HG03442 (cell line): ENCODE measurements around the gene GUF1.

ENCODE experiments used
- ATAC-seq: cut with Tn5 transposase; IDR thresholded peaks from one replicate; pipeline ENCODE4 v1.9.1; 2021; ENCODE audit warnings: mild to moderate bottlenecking, moderate library complexity; ENCODE audit not compliant: unreplicated experiment

Gene GUF1

GRCh38 chr4:44678094-44679041 lies at the start of gene GUF1:
Gene GUF1, plus strand, starts transcription at chr4:44678420. Its CDS starts 203 bp downstream, at chr4:44678623.
- ATAC-seq, result peak; percentile 95

GRCh38 chr4:44629280-44629866 lies 48.8 kb upstream of the GUF1 start:
- peak; percentile 93 for ATAC-seq

DNA sequence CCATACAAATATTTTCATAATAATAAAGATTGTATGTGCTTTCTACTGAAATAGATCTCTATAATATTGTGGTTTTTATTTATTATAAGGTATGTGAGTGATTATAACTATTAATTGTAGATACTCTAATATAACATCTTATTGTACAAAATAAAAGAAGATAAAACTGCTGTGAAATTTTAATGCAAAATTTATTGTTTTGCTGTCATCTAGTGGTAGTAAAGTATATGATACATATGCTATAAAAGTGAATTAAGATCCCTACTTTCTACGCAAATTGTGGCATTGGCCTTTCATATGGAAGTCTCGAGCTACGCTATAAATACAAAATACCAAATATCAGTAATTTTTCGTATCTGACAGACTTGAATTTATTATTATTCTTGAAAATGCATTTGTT lies 46.1 kb upstream of the GUF1 start:
- ATAC-seq, result no peak

GRCh38 chr4:44632733-44633132 lies 45.5 kb upstream of the GUF1 start:
- no peak for ATAC-seq

DNA sequence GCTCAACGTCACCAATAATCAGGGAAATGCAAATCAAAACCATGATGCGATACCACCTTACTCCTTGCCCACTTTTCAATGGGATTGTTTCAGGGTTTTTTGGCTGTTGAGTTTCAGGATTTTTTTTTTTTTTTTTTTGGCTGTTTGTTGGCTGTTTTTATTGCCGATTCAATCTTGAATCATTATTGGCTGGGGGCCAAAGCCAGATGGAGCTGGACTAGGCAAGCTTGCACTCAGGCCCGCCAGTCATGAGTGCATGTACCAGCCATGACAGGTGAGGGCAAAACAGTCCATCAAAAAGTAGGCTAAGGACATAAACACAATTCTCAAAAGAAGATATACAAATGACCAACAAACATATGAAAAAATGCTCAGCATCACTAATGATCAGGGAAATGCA lies 40.1 kb upstream of the GUF1 start:
- no peak for ATAC-seq

- no peak for ATAC-seq
These were observed 32.1 kb upstream of the GUF1 start for GRCh38 chr4:44646151-44646550.

DNA sequence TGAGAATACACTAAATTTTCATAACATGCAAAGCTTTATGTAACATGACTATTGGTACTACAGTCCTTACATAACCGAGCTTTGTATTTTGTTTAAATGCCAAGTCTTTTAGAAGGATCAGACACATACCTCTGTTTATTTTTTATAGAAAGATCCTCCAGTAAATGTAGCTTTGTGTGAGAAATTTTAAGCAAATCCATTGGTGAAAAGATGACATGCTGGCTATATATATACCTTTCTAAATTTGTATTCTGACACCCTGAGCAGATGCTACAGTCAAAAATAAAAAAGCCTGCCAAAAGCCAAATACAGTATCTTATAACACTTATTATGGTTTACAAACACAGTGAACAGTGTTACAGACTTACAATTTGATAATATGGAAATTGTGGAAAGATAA lies 26.8 kb upstream of the GUF1 start, which contains the start of gene YIPF7:
Gene YIPF7 (minus strand): TSS at position 201 of the 400 bp plus-strand sequence. CDS start 1,525 bp downstream, outside the sequence.
- no peak for ATAC-seq

DNA sequence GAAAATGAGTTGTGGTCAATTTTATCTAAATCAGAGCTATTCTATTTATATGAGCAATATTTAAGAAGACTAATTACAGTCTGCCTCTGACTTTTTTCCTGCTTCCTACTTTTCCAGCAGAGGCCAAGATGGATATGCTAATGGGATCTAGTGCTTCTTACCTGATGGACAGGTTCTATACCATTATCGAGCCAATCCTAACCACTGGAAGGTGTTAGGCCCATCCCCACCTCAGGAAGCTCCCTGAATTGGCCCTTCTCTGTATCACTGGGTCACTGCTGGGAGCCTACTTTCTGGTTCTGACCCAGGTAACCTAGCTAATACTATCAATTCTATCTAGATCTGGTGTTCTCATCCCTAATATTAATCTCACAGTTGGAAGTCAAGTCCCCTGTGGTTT lies 26.2 kb upstream of the GUF1 start:
- no peak for ATAC-seq

- no peak for ATAC-seq
These were observed 17.8 kb upstream of the GUF1 start for GRCh38 chr4:44660396-44660795.

DNA sequence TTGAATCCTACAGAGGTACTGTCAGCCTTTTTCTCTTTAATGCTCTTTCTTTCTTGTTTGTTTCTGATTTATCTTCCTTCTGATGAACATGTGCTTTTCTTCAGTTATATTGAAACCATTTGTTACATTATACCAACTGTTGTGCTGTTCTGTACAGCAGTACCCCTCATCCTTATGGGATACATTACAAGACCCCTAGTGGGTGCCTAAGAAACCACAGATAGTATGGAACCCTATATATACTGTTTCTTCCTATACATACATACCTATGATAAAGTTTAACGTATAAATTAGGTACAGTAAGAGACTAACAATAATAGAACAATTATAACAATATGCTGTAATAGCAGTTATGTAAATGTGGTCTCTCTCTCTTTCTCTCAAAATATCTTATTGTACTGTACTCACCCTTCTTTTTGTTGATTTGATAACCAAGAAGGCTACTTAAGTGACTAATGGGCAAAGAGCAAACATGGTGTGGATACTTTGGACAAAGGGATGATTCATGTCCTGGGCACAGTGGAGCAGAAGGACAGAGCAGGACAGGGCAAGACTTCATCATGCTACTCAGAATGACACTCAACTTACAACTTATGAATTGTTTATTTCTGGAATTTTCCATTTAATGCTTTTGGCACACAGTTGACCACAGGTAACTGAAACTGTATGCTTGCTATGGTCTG lies 16.1 kb upstream of the GUF1 start:
- no peak for ATAC-seq

- peak; percentile 61 for ATAC-seq
These were observed 15.6 kb upstream of the GUF1 start for GRCh38 chr4:44662623-44663005.

DNA sequence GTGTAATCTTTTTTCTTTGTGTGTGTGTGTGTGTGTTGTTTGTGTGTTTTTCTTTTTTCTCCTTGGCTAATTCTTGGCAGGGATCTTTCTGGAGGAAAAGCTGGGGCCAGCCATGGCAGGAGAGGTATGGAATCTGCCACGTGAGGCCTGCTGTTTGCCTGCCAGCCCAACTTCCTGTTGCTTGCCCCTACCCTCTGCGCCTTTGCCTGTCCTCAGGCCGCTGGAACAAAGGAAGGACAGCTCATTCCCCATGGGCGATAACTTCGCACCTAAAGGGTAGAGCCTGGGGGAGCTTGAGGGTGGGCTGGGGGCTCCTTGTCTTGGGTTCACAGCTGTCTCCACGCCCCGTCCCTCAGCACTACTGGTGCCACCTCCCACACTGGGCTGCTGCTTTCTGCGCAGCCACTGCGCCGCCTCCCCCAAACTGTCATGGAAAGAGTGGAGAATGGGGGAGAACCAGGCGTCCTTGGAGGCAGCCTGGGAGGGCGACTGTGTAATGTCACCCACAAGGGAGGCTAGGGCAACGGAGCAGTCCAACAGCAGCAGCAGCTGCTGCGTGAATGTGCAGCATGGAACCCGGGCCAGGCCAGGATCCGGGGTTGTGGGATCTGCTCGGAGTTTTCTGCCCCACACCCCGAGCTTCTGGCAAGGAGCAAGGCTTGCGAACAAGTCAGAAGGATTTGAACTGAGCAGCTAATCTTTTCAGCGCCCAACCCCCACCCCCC lies 14.5 kb upstream of the GUF1 start:
- ATAC-seq, result no peak

GRCh38 chr4:44668526-44668925 lies 9.7 kb upstream of the GUF1 start:
- no peak for ATAC-seq

GRCh38 chr4:44670506-44671199 lies 7.6 kb upstream of the GUF1 start:
- no peak for ATAC-seq

GRCh38 chr4:44671636-44672035 lies 6.6 kb upstream of the GUF1 start:
- ATAC-seq, result no peak

DNA sequence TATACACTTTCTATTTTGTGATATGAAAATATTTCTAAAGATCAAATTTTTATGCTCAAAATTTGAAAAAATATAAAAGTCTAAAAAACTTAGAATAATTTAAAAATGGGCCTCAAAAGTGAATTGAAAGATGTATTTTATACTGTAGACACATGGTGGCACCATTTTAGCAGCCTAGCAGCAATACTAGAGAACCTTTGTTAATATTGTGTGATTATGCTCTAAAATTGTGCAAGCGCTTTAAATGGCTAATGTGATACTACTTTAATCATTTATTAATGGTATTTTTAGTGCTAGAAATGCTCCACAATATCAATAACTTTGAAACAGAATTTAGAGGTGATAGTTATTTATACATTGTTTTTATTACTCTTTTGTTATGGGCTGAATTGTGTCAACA lies 3.7 kb upstream of the GUF1 start:
- no peak for ATAC-seq

DNA sequence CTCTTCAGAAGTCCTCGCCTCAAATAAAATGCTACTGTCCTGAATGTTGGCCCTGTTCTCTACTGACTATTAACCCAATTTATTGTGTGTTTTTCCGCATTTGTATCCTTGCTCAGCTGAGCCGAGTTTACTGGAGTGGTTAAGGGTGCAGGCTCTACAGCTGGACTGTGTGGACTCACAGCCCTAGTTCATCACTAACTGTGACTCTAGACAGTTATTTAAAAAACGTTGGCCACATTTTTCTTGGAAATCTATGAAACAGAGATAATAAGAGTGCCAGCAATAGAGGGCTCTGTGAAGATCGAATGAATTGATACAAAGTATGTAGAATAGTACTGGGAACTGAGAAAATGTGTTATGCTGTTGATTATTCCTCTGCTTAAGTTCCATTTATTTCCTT lies 2.9 kb upstream of the GUF1 start:
- ATAC-seq, result no peak

- no peak for ATAC-seq
These were observed 840 bp downstream of the GUF1 start for GRCh38 chr4:44679060-44679459.

DNA sequence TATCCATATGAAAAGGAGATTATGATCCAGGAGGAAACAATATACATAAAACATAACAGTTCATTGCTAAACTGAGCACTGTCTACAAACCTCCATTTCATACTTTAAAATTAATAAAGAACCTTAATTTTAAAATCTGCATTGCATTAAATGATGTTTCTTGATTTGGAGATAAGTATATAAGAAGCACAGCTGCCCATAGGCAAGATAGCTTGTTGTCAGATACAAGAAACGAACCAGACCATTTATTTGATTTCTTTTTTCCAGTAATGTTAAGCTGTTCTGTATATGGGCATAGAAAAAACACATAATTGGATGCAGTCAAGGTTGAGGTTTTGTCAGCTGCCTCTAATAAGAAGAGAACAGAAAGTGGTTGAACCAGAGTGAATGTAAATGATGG lies 6.4 kb downstream of the GUF1 start:
- no peak for ATAC-seq

- no peak for ATAC-seq
These were observed 22.2 kb downstream of the GUF1 start for GRCh38 chr4:44700427-44700826.
